GM19240 (cell line): Measurements from ENCODE around the gene SSNA1.

Source experiments
- DNase-seq: peaks from one replicate; pipeline ENCODE4 v3.0.0; 2011; ENCODE audit warnings: low spot score; ENCODE audit not compliant: insufficient read length

SSNA1 gene

GRCh38 chr9:137188490-137189296, at the start of gene SSNA1, which contains the start of gene ANAPC2:
Gene SSNA1, plus strand, starts transcription at chr9:137188676. Its CDS starts 51 bp downstream, at chr9:137188727.
Gene ANAPC2, minus strand, starts transcription at chr9:137188560. Its CDS starts 28 bp downstream, at chr9:137188532.
- DNase-seq: peak; percentile 91

GRCh38 chr9:137138722-137139467, 49.6 kb upstream of the SSNA1 start, which contains the start of gene GRIN1:
Gene GRIN1, plus strand, starts transcription at chr9:137139154. Its CDS starts 333 bp downstream, at chr9:137139487.
- no peak for DNase-seq

DNA sequence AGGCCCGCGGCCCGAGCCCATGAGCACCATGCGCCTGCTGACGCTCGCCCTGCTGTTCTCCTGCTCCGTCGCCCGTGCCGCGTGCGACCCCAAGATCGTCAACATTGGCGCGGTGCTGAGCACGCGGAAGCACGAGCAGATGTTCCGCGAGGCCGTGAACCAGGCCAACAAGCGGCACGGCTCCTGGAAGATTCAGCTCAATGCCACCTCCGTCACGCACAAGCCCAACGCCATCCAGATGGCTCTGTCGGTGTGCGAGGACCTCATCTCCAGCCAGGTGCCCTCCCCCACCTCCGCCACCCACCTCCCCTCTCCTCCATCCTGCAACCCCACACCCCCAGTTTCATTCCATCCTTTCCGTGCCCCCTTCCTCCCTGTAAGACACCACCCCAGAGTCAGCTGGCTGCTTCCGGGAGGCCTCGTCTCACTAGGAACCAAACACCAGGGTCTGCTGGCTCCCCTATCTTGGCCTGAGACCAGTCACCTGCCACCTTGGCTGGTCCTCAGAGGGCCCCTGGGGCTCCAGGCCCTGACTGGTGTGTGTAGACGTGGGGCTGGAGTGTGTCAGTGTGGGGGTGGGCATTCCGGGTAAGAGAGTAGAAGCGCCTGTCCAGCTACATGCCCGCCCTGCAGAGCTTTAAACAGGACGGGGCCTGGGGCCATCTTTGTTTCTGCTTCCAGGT, 48.9 kb upstream of the SSNA1 start:
- DNase-seq: no peak

DNA sequence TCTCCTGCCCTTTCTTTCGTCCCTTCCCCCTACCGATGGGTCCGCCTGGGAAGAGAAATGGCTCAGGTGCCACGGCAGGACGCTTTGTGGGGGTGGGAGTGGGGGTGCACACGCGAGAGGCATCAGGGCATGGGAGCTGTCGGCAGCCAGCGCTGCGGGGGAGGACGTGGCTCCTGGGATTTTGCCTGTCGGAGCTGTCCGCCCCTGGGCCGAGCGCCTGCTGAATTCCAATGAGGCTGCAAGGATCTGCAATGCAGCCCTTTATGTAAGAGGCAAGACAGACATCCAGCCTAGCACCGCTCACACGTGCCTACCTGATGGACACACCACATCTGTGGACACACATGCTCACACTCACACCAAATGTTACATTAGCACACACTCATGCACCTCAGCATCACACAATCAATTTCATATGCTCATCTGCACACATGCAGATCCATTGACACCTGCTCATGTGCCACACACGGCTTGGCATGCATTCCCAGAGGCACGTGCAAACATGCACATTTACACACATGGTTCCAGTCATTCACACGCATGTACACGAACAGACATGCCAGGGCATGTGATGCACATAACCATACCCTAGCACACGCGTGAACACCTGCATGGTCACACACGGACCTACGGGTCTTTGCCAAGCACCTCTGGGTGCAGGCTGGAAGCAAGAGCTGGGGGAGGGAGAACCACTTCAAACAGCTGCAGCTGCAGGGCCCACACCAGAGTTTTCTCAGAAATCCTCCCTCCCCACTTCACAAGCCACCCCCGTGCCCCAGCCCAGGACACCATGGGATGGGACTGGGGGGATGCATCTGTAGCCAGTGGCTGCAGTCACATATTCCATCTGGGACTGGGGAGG, 48.1 kb upstream of the SSNA1 start:
- no peak for DNase-seq

- DNase-seq: no peak
Observed at GRCh38 chr9:137141050-137141810, 47.2 kb upstream of the SSNA1 start.

DNA sequence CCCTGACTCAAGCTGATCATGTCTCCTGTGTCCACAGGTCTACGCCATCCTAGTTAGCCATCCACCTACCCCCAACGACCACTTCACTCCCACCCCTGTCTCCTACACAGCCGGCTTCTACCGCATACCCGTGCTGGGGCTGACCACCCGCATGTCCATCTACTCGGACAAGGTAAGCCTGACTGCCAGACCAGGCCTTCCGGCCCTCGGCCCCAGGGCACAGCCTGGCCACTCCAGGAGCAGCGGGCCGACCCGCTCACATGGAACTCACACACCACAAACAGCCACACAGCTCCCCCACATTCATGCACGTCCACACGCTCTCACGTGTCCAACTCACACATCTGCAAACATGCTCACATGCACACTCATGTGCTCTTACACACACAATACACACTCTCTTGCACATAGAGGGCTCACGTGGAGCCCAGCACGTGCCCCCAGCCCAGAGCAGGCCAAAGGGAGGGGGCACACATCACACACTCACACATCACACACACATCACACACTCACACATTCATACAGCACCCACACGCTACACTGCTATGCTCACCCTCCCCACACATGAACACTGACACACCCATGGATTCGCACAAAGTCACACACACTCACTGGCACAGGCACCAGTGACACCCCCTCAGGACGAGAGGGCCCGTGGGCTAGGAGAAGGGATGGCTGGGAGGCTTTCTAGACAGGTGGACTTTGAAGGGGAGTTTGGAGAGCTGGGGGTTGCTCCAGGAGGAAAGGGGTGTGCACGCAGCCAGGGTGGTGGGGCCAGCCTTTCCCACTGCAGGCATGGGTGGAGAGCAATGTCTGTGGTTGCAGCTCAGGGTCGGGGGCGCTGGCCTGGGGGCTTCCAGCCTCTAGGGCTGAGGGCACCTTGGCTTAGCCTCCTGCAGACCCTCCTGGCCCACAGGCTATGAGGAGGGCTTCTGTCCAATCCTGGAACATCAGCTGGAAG, 46.2 kb upstream of the SSNA1 start:
- no peak for DNase-seq

- no peak for DNase-seq
Observed at GRCh38 chr9:137143459-137143858, 45.0 kb upstream of the SSNA1 start.

GRCh38 chr9:137145731-137146526, 42.5 kb upstream of the SSNA1 start:
- no peak for DNase-seq

GRCh38 chr9:137146527-137146918, 42.0 kb upstream of the SSNA1 start:
- no peak for DNase-seq

- DNase-seq: no peak
Observed at GRCh38 chr9:137147091-137147792, 41.2 kb upstream of the SSNA1 start.

DNA sequence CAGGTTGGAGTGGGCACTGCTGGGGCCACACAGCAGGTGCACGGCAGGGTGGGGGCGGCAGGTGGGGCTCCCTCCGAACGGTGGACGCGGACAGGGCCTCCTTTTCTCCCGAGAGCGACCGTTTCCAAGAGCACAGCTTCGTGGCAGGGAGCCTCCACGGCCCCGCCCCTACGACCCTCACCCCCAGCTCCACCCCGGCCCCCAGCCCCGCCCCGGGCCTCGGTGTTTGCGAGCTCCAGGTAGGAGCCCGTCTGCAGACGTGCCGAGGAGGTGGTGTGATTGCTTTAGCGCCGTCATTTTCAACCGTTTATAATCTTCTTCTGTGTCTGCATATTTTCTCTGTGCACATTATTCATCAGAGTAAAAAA, 40.7 kb upstream of the SSNA1 start:
- DNase-seq: no peak

GRCh38 chr9:137148242-137148641, 40.2 kb upstream of the SSNA1 start:
- DNase-seq: no peak

DNA sequence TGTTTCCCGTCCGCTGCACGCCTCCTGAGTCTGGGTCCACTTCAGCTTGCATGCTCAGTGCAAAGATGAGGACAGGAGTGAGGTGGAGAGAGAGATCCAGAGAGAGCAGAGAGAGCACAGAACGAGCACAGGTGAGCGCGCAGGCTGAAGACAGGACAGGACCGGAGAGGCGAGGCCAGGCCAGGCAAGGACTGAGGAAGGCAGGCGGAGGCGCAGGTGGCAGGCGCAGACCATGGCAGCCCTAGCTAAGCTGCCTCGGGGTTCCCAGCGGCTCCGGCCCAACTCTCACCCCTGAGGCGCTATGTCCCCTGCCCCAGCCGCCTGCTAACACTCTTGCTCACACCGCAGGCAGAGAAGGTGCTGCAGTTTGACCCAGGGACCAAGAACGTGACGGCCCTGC, 39.8 kb upstream of the SSNA1 start:
- no peak for DNase-seq

- no peak for DNase-seq
Observed at GRCh38 chr9:137149363-137149762, 39.1 kb upstream of the SSNA1 start.

GRCh38 chr9:137149942-137150616, 38.4 kb upstream of the SSNA1 start:
- DNase-seq: peak; percentile 79

DNA sequence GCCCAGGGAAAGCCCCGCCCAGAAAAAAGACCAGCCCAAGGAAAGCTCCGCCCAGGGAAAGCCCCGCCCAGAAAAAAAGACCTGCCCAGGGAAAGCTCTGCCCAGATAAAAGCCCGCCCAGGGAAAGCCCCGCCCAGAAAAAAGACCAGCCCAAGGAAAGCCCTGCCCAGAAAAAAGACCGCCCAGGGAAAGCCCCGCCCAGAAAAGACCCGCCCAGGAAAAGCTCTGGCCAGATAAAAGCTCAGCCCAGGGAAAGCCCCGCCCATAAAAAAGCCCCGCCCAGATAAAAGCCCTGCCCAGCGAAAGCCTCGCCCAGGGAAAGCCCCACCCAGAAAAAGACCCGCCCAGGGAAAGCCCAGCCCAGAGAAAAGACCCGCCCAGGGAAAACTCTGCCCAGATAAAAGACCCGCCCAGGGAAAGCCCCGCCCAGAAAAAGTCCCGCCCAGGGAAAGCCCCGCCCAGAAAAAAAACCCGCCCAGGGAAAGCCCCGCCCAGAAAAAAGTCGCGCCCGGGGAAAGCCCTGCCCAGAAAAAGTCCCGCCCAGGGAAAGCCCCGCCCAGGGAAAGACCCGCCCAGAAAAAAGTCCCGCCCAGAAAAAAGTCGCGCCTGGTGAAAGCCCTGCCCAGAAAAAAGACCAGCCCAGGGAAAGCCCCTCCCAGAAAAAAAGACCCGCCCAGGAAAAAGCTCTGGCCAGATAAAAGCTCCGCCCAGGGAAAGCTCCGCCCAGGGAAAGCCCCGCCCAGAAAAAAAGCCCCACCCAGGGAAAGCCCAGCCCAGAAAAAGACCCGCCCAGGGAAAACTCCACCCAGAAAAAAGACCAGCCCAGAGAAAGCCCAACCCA, 37.6 kb upstream of the SSNA1 start:
- peak; percentile 88 for DNase-seq
